ENCODE results near the gene ICOS. TPM values are rescaled to one million over a fixed set of nuclear protein-coding genes. Genes with fewer than 3 reads are reported as not detected.
"Not testable (repeated sequence)": the region's sequence is repeated elsewhere in the genome, so short reads cannot be mapped to it uniquely, and the experiment has no call there.

ICOS gene
- total and polyA plus RNA-seq, 2 donors (not counting 3 experiments of a cell fraction or from before 2014, with no cell fraction given), result not detected

- dilution Hi-C loops (cut with MboI; ENCODE audit: extremely low pct_ligation_motif_present, low sequenced_read_pairs); FAIRE-seq; POLR2A ChIA-PET; H2AFZ ChIP-seq (ENCODE audit: low read depth, low read length); H4K20me1 ChIP-seq (replicated peaks; ENCODE audit: control insufficient read depth, extremely low read depth, insufficient read depth, low read length); H3K36me3 ChIP-seq (ENCODE audit: control insufficient read depth in 2 of 2, extremely low read depth in 1 of 2, insufficient read depth in 2 of 2, low read length in 2 of 2); H3K9ac ChIP-seq (replicated peaks; ENCODE audit: extremely low read depth, insufficient read depth, low read length); H3K4me2 ChIP-seq (ENCODE audit: insufficient read depth, low read length); H3K9me1 ChIP-seq (replicated peaks; ENCODE audit: control insufficient read depth, extremely low read depth, insufficient read depth, low read length); DNase-seq (ENCODE audit: low read depth, low spot score); H3K4me1 ChIP-seq (ENCODE audit: control insufficient read depth, extremely low read depth, insufficient read depth, low read length); H3K27ac ChIP-seq (ENCODE audit: insufficient read depth, low read depth, low read length); CTCF ChIA-PET; H3K79me2 ChIP-seq (ENCODE audit: control insufficient read depth, insufficient read depth, low read length); H3K4me3 ChIP-seq (replicated peaks in 1 of 3; ENCODE audit: insufficient read depth in 1 of 3, low read depth in 1 of 3, low read length in 3 of 3); BruUV-seq (replicated peaks); intact Hi-C loops (cut with micrococcal nuclease); H3K9me3 ChIP-seq (replicated peaks; ENCODE audit: control insufficient read depth, insufficient read depth, low read length): not testable (repeated sequence)
- H3K27me3 ChIP-seq (ENCODE audit: control insufficient read depth in 2 of 2, insufficient read depth in 2 of 2, low read length in 2 of 2), result peaks cover 2 to 11% of the 10 kb centered on the region in 2 experiments
Measured at GRCh38 chr2:203985978-203986377, 49.4 kb downstream of the ICOS start.

GRCh38 chr2:203987959-203988358 is 51.4 kb downstream of the ICOS start:
- H3K9me1 ChIP-seq (replicated peaks; ENCODE audit: control insufficient read depth, extremely low read depth, insufficient read depth, low read length), result no peaks in the 10 kb centered on the region
- H3K36me3 ChIP-seq (ENCODE audit: control insufficient read depth in 2 of 2, extremely low read depth in 1 of 2, insufficient read depth in 2 of 2, low read length in 2 of 2), result no peaks in the 10 kb centered on the region
- intact Hi-C loops (cut with micrococcal nuclease) (no loop called here), dilution Hi-C loops (cut with MboI; ENCODE audit: extremely low pct_ligation_motif_present, low sequenced_read_pairs) (no loop called here)
- H3K9me3 ChIP-seq (replicated peaks; ENCODE audit: control insufficient read depth, insufficient read depth, low read length), result no peaks in the 10 kb centered on the region
- DNase-seq (ENCODE audit: low read depth, low spot score) (no peak), FAIRE-seq (no peak)
- no TSS peak for BruUV-seq (replicated peaks)
- H3K27ac ChIP-seq (ENCODE audit: insufficient read depth, low read depth, low read length), result no peak overlapping the region
- H2AFZ ChIP-seq (ENCODE audit: low read depth, low read length), result no peak overlapping the region
- H4K20me1 ChIP-seq (replicated peaks; ENCODE audit: control insufficient read depth, extremely low read depth, insufficient read depth, low read length), result no peaks in the 10 kb centered on the region
- peaks cover 5 to 11% of the 10 kb centered on the region in 2 experiments for H3K27me3 ChIP-seq (ENCODE audit: control insufficient read depth in 2 of 2, insufficient read depth in 2 of 2, low read length in 2 of 2)
- H3K4me2 ChIP-seq (ENCODE audit: insufficient read depth, low read length), result no peak overlapping the region
- TF ChIP-seq, protein P1, sequence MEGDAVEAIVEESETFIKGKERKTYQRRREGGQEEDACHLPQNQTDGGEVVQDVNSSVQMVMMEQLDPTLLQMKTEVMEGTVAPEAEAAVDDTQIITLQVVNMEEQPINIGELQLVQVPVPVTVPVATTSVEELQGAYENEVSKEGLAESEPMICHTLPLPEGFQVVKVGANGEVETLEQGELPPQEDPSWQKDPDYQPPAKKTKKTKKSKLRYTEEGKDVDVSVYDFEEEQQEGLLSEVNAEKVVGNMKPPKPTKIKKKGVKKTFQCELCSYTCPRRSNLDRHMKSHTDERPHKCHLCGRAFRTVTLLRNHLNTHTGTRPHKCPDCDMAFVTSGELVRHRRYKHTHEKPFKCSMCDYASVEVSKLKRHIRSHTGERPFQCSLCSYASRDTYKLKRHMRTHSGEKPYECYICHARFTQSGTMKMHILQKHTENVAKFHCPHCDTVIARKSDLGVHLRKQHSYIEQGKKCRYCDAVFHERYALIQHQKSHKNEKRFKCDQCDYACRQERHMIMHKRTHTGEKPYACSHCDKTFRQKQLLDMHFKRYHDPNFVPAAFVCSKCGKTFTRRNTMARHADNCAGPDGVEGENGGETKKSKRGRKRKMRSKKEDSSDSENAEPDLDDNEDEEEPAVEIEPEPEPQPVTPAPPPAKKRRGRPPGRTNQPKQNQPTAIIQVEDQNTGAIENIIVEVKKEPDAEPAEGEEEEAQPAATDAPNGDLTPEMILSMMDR (IDR thresholded peaks at IDR 0.05; ENCODE audit: extremely low read depth in 1 of 2, insufficient read depth in 1 of 2, low read depth in 1 of 2, low read length in 2 of 2), result no peak
- TF ChIP-seq GATA2 (IDR thresholded peaks at IDR 0.05; ENCODE audit: insufficient read depth, insufficient read length, low read depth, low read length), result no peak
- no peak for TF ChIP-seq EZH2 (IDR thresholded peaks at IDR 0.05; ENCODE audit: borderline replicate concordance, low read depth, low read length, severe bottlenecking)
- no peak for TF ChIP-seq POLR2AphosphoS5 (IDR thresholded peaks at IDR 0.05; ENCODE audit: insufficient read depth, low read depth, low read length)
- no peak for TF ChIP-seq POLR2A (IDR thresholded peaks at IDR 0.05; ENCODE audit: low read depth, low read length)
- no peak for TF ChIP-seq JUN (IDR thresholded peaks at IDR 0.05; ENCODE audit: borderline replicate concordance, insufficient read depth, insufficient read length, low read depth)
- TF ChIP-seq MAX (IDR thresholded peaks at IDR 0.05; ENCODE audit: insufficient read depth, insufficient read length), result no peak
- TF ChIP-seq MYC (IDR thresholded peaks at IDR 0.05; ENCODE audit: low read depth, low read length), result no peak
- no peak for TF ChIP-seq FOS (IDR thresholded peaks at IDR 0.05; ENCODE audit: borderline replicate concordance, insufficient read depth, low read length)
- no peaks in the 10 kb centered on the region for H3K79me2 ChIP-seq (ENCODE audit: control insufficient read depth, insufficient read depth, low read length)
- H3K4me1 ChIP-seq (ENCODE audit: control insufficient read depth, extremely low read depth, insufficient read depth, low read length), result no peaks in the 10 kb centered on the region
- ChIA-PET POLR2A (no interaction called here), CTCF (no interaction called here)
- no peak overlapping the region for H3K9ac ChIP-seq (replicated peaks; ENCODE audit: extremely low read depth, insufficient read depth, low read length)
- H3K4me3 ChIP-seq (replicated peaks in 1 of 3; ENCODE audit: insufficient read depth in 1 of 3, low read depth in 1 of 3, low read length in 3 of 3), result no peak overlapping the region
